CD14-positive monocyte (primary cell): Measurements from ENCODE around the gene THSD7A. TPM values are rescaled to one million over a fixed set of nuclear protein-coding genes. Genes with fewer than 3 reads are reported as not detected.

Experiments
- DNase-seq, 3 donors: peaks; one replicate each; pipeline ENCODE4 v3.0.0-alpha.2; 2011 to 2022
- H2AFZ ChIP-seq: 2 replicates; pipeline ENCODE4 v1.6.0; 2012; ENCODE audit warnings: mild to moderate bottlenecking, low read depth, low read length, inconsistent platforms; ENCODE audit not compliant: insufficient read depth, poor library complexity, severe bottlenecking
- H3K27ac ChIP-seq, 2 donors: 1 replicate in 1 of 2; 2 replicates in 1 of 2; pipeline ENCODE4 v1.5.1; 2012 to 2013; ENCODE audit warnings: low read length in 2 of 2, control low read depth in 1 of 2, inconsistent platforms in 1 of 2, low read depth in 1 of 2, mild to moderate bottlenecking in 1 of 2
- H3K27me3 ChIP-seq, 2 donors: one replicate each; pipeline versions ENCODE4 v1.6.0 to v1.6.1; 2011 to 2013; ENCODE audit warnings: low read length in 2 of 2; ENCODE audit not compliant: control insufficient read depth in 2 of 2, insufficient read depth in 2 of 2
- H3K36me3 ChIP-seq, 2 donors: replicated peaks in 1 of 2; 1 replicate in 1 of 2; 2 replicates in 1 of 2; pipeline versions ENCODE4 v1.5.1 to v1.6.1; 2012 to 2013; ENCODE audit warnings: low read length in 2 of 2, control low read depth in 1 of 2, inconsistent platforms in 1 of 2, mild to moderate bottlenecking in 1 of 2; ENCODE audit not compliant: insufficient read depth in 2 of 2, control insufficient read depth in 1 of 2
- H3K4me1 ChIP-seq, 2 donors: 1 replicate in 1 of 2; 2 replicates in 1 of 2; pipeline versions ENCODE4 v1.5.1 to v1.6.1; 2012 to 2013; ENCODE audit warnings: low read length in 2 of 2, control low read depth in 1 of 2, inconsistent platforms in 1 of 2, mild to moderate bottlenecking in 1 of 2, moderate library complexity in 1 of 2; ENCODE audit not compliant: insufficient read depth in 2 of 2, control insufficient read depth in 1 of 2
- H3K4me2 ChIP-seq: replicated peaks from 2 replicates; pipeline ENCODE3; 2012; ENCODE audit warnings: low read length, moderate library complexity, mild to moderate bottlenecking; ENCODE audit not compliant: poor library complexity, severe bottlenecking; ENCODE audit errors: extremely low read depth
- H3K4me3 ChIP-seq, 3 experiments: fragments of 200-600 bp in 1 of 3; sonication (generic) in 1 of 3; replicated peaks in 1 of 3; 1 replicate in 2 of 3; 2 replicates in 1 of 3; pipeline ENCODE4 v1.5.1; 2011 to 2013; ENCODE audit warnings: low read length in 3 of 3, mild to moderate bottlenecking in 3 of 3, control low read depth in 2 of 3, low read depth in 2 of 3, inconsistent platforms in 1 of 3, moderate library complexity in 1 of 3
- H3K79me2 ChIP-seq: 2 replicates; pipeline ENCODE4 v1.6.0; 2012; ENCODE audit warnings: mild to moderate bottlenecking, control low read depth, inconsistent platforms, low read length, moderate library complexity; ENCODE audit not compliant: insufficient read depth
- H3K9ac ChIP-seq: 2 replicates; pipeline ENCODE4 v1.6.0; 2017; ENCODE audit warnings: low read length, mild to moderate bottlenecking; ENCODE audit not compliant: insufficient read depth, poor library complexity, severe bottlenecking
- H3K9me3 ChIP-seq, 2 donors: replicated peaks in 1 of 2; 1 replicate in 1 of 2; 2 replicates in 1 of 2; pipeline versions ENCODE4 v1.5.1 to v1.6.1; 2012 to 2013; ENCODE audit warnings: low read length in 2 of 2, control low read depth in 1 of 2; ENCODE audit not compliant: control insufficient read depth in 1 of 2, insufficient read depth in 1 of 2
- H4K20me1 ChIP-seq: 2 replicates; pipeline ENCODE4 v1.6.0; 2012; ENCODE audit warnings: mild to moderate bottlenecking, low read length, control low read depth, moderate library complexity; ENCODE audit not compliant: insufficient read depth
- H3K27ac Mint-ChIP-seq, 7 donors: one replicate each; pipeline ENCODE4 v1.8.0; 2020; ENCODE audit warnings: mild to moderate bottlenecking in 7 of 7, mixed read lengths in 7 of 7, moderate library complexity in 6 of 7, inconsistent platforms in 2 of 7
- H3K27me3 Mint-ChIP-seq, 3 donors: one replicate each; pipeline ENCODE4 v1.8.0; 2021 to 2022; ENCODE audit warnings: low read depth in 3 of 3, mild to moderate bottlenecking in 3 of 3, mixed read lengths in 3 of 3, moderate library complexity in 3 of 3, inconsistent platforms in 1 of 3
- H3K36me3 Mint-ChIP-seq, 2 donors: one replicate each; pipeline ENCODE4 v1.8.0; 2020; ENCODE audit warnings: mixed read lengths in 2 of 2, inconsistent platforms in 1 of 2, mild to moderate bottlenecking in 1 of 2
- H3K4me1 Mint-ChIP-seq: one replicate; pipeline ENCODE4 v1.8.0; 2020; ENCODE audit warnings: mild to moderate bottlenecking, mixed read lengths
- H3K4me3 Mint-ChIP-seq, 2 donors: one replicate each; pipeline ENCODE4 v1.8.0; 2020; ENCODE audit warnings: mild to moderate bottlenecking in 2 of 2, mixed read lengths in 2 of 2, moderate library complexity in 1 of 2
- H3K9me3 Mint-ChIP-seq, 7 donors: one replicate each; pipeline ENCODE4 v1.8.0; 2020 to 2022; ENCODE audit warnings: mixed read lengths in 7 of 7, mild to moderate bottlenecking in 6 of 7, moderate library complexity in 6 of 7, inconsistent platforms in 2 of 7
- CTCF ChIP-seq: fragments of 200-600 bp; IDR thresholded peaks from one replicate; pipeline ENCODE4 v1.8.0; 2022; ENCODE audit warnings: antibody characterized with exemption, mild to moderate bottlenecking
- WGBS: methylation state at CpG from one replicate; pipeline ENCODE4 v1.1.5; 2013; ENCODE audit warnings: missing lambda C conversion rate; ENCODE audit not compliant: insufficient coverage; 5-methylcytosine and 5-hydroxymethylcytosine counted together
- intact Hi-C, 2 donors: fragments of 100-400 bp; cut with micrococcal nuclease; formaldehyde crosslinking; loops; one replicate each; pipeline versions ENCODE4 v1.15.0 to v1.15.1; 2023
- polyA plus RNA-seq, 3 donors: library from polyadenylated mRNA; depleted of rRNA in 1 of 3; unstranded in 2 of 3; stranded (reverse) in 1 of 3; fragments of 300-500 nt in 2 of 3; fragments of >200 nt in 1 of 3; fragmentation: Illumina TruSeq in 2 of 3; gene quantifications; 1 replicate in 2 of 3; 2 replicates in 1 of 3; pipeline ENCODE4 v1.2.3, GENCODE V29; 2012 to 2021

THSD7A gene
- polyA plus RNA-seq, 3 donors, result under 0.01 TPM; not detected in 2

GRCh38 chr7:11437994-11438393, 394.0 kb downstream of the THSD7A start:
- intact Hi-C loops, result no loop called here
- Histone ChIP-seq H3K27ac (no peak overlapping the region), H2AFZ (no peak overlapping the region), H3K36me3 (no peaks in the 10 kb centered on the region), H3K4me2 (no peak overlapping the region), H3K4me1 (no peaks in the 10 kb centered on the region), H4K20me1 (no peaks in the 10 kb centered on the region), H3K9me3 (no peaks in the 10 kb centered on the region), H3K4me3 (no peak overlapping the region), H3K79me2 (no peaks in the 10 kb centered on the region), H3K27me3 (no peaks in the 10 kb centered on the region), H3K9ac (no peak overlapping the region)
- Mint-ChIP-seq H3K9me3 (peaks cover 0 to 6% (median 2%) of the 10 kb centered on the region in 7 donors), H3K4me1 (no peaks in the 10 kb centered on the region), H3K27me3 (no peaks in the 10 kb centered on the region), H3K27ac (no peak overlapping the region), H3K4me3 (no peak overlapping the region), H3K36me3 (no peaks in the 10 kb centered on the region)
- DNase-seq, result no peak
- WGBS, result no CpG with 5 or more reads among the region's 1 CpG
- TF ChIP-seq CTCF, result no peak

DNA sequence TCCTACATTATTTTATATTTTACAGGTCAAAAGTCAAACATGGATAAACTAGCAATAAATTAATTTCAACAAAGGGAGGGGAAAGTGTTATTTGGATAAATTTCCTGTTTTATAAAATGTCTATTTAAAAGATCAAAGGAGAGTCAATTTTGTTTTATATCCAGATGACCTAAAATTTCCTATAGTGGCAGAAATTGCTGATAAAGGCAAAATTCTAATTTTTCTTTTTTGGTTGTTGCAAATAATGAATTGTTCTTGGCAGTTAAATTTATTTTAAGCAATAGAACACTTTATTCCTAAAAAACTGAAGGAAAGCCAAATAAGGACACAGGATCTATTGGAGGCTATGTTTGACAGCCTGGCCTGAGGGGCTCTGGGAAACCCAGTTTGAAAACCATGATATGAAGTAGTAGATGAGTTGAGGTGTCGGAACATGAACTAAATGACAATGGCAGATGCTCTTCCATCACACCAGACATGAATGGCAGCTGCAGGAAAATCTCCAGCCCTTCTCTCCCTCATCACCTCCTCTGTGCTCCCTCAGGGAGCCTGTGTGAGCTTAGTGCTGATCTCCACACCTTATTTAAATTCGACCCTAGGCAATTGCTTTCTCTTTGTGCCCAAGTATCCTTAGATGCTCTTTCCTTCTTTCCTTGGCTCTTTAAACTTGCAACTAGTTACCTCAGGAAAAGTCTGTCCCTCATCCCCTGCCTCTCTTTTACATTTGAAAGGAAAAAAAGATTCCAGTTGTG, 395.0 kb downstream of the THSD7A start:
- Histone ChIP-seq H3K27me3 (no peaks in the 10 kb centered on the region), H3K27ac (no peak overlapping the region), H3K9me3 (no peaks in the 10 kb centered on the region), H3K9ac (no peak overlapping the region), H3K4me2 (no peak overlapping the region), H4K20me1 (no peaks in the 10 kb centered on the region), H3K36me3 (no peaks in the 10 kb centered on the region), H3K4me1 (no peaks in the 10 kb centered on the region), H3K4me3 (no peak overlapping the region), H3K79me2 (no peaks in the 10 kb centered on the region), H2AFZ (no peak overlapping the region)
- Mint-ChIP-seq H3K9me3 (peaks cover 0 to 6% (median 2%) of the 10 kb centered on the region in 7 donors), H3K27ac (no peak overlapping the region), H3K27me3 (no peaks in the 10 kb centered on the region), H3K4me1 (no peaks in the 10 kb centered on the region), H3K36me3 (no peaks in the 10 kb centered on the region), H3K4me3 (no peak overlapping the region)
- DNase-seq, result no peak
- TF ChIP-seq CTCF, result no peak
- WGBS, result 71% methylated on average over 1 of the region's 2 CpGs
- intact Hi-C loops, result no loop called here
